SK-N-SH (cell line): ENCODE results near the gene IMPA2.

Source experiments
- TAF1 ChIP-seq: IDR thresholded peaks from 2 replicates; pipeline ENCODE4 v1.6.1; 2012; ENCODE audit warnings: low read depth, mild to moderate bottlenecking, low read length, moderate library complexity, borderline replicate concordance
- TF ChIP-seq, protein P1 (sequence below): fragments of 200-600 bp; sonication (generic); IDR thresholded peaks from 2 replicates; pipeline ENCODE4 v1.6.1; 2017; ENCODE audit warnings: antibody characterized with exemption, mild to moderate bottlenecking, moderate library complexity

DNA sequence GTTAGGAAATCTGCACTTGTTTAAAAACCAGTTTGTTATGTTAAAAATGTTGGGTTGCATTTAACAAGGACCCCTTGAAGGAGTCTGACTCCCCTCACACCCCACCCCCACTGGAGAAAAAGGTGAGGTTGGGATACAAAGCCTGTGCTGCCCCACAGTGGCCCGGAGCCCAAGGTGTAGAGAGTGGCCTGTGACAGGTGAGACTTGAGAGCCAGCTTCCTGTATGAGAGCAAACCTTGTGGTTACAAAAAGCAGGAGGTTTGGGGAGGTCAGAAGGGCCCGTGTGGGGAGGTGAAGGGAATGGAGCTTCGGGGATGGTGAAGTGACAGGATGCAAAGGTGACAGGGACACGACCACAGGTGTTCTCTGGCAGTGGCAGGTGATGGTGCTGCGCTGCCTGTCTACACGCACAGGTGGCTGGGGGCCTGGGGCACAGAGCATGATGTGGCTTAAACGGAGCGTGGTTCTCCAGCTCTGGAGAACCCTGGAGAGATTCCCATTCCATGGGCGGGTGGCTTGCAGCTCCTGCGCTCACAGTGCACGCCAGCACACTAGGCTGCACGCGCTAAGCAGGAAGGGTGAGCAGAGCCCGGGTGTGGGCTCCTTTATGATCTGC lies 29.0 kb downstream of the IMPA2 start:
- TF ChIP-seq, protein P1, sequence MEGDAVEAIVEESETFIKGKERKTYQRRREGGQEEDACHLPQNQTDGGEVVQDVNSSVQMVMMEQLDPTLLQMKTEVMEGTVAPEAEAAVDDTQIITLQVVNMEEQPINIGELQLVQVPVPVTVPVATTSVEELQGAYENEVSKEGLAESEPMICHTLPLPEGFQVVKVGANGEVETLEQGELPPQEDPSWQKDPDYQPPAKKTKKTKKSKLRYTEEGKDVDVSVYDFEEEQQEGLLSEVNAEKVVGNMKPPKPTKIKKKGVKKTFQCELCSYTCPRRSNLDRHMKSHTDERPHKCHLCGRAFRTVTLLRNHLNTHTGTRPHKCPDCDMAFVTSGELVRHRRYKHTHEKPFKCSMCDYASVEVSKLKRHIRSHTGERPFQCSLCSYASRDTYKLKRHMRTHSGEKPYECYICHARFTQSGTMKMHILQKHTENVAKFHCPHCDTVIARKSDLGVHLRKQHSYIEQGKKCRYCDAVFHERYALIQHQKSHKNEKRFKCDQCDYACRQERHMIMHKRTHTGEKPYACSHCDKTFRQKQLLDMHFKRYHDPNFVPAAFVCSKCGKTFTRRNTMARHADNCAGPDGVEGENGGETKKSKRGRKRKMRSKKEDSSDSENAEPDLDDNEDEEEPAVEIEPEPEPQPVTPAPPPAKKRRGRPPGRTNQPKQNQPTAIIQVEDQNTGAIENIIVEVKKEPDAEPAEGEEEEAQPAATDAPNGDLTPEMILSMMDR: no peak
- no peak for TF ChIP-seq TAF1
